ENCODE data around the gene ATG16L1.

The ATG16L1 gene

DNA sequence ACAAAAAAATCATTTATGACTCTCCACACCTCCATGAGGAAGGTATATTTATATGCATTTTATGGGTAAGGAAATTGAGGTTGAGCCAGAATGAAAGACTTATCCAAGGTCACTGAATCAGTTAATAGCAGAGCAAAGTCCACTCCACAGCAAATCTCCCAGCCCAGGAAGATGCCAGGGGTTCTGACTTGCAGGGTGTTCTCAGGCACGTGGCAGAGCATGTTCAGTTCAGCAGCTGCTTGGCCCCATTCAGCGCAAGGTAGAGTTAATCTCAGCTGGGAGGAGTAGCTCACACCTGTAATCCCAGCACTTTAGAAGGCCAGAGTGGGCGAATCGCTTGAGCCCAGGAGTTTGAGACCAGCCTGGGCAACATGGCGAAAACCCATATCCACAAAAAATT, 85.1 kb downstream of the ATG16L1 start:
- no peak for DNase-seq

DNA sequence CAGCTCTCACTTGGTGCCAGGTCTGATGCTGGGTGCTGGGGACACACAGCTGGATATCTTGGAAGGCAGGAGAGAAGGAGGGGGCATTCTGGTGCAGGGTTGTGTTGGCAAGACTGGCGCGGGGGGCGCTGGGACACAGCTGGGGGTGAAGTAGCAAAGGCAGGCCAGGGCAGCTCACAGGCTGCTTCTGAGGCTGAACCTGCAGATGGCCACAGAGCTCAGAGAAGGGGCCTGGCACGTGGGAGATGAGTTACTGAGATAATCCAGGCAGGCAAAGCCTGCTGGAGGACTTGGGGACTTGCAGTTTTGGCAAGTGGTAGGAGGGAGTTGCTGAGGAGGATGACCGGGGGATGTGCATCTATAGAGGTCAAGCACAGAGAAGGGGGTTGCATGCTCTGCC, 86.6 kb downstream of the ATG16L1 start:
- no peak for DNase-seq

DNA sequence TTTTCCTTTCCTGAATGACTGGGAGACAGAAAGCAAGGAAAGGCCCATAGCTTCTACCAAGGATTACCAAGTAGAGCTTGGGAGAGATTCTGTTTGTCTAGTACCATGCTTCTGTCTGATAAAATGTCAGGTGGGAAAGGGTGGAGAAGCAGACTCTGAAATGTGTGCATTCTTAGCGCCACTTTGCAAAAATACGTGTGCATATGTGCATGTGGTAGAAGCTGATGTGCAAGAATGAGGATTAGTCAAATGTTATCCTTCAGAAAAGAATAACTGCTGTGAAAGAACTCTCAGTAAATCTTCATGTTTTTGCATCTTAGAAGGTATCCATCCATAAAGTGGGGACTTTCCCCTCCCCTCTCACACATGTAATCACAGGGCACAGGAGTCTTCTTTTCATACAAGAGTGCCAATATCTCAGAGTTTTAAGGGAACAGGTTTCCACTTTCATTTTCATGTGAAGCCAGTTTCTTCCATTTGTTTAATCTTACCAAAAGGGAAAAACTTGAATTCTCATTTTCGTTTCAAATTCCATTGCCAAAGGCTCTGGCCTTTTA, 87.4 kb downstream of the ATG16L1 start:
- DNase-seq: no peak

- DNase-seq: no peak
Measured at GRCh38 chr2:233339427-233339826, 88.0 kb downstream of the ATG16L1 start.

DNA sequence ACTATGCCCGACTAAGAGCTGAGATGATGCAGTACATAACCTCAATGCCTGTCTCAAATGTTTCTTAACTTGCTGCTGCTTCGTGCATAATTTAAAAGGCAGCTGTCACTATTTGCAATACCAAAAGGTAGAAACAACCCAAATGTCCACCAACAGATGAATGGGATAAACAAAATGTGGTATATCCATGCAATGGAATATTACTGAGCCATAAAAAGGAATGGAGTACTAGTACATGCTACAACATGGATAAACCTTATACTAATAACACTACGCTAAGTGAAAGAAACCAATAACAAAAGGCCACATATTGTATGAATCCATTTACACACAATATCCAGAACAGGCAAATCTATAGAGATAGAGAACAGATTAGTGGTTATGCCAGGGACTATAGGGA, 89.8 kb downstream of the ATG16L1 start:
- DNase-seq: no peak

GRCh38 chr2:233342301-233342700, 90.8 kb downstream of the ATG16L1 start:
- no peak for DNase-seq

- no peak for DNase-seq
Measured at GRCh38 chr2:233343171-233343705, 91.8 kb downstream of the ATG16L1 start.

All from cerebellar nuclear complex (tissue), 1 donor.